ENCODE measurements around the gene ARL11.
A peak's percentile ranks its signal among the peaks of the same experiment; 100 is the strongest.
"Not testable (repeated sequence)": the region's sequence is repeated elsewhere in the genome, so short reads cannot be mapped to it uniquely, and the experiment has no call there.

The ARL11 gene

DNA sequence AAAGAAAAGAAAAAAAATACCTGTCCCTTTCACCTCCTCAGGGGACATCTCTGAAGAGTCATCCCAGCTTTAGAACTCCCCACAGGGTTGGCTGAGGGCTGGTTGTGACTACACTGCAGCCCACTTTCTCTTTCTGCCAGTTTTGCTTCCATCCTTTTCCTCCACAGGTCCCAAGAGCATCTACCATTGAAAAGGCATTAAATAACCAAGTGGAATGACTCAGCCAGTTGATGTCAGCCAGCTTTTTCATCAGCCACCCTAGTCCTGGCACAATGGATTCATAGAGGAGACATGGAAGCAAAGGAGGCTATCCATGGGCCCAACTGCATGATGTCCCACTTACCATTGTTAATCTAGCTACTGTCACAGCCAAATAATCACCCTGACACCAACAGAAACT, 33.7 kb upstream of the ARL11 start:
- TF ChIP-seq CTCF (IDR thresholded peaks at IDR 0.05; ENCODE audit: low read depth, low read length): no peak
- no peak for TF ChIP-seq EZH2phosphoT487 (IDR thresholded peaks at IDR 0.05; ENCODE audit: low read depth)
- Histone ChIP-seq H3K4me2 (ENCODE audit: low read length) (no peak overlapping the region), H4K20me1 (ENCODE audit: insufficient read depth, low read length) (no peaks in the 10 kb centered on the region), H2AFZ (ENCODE audit: low read depth, low read length) (no peak overlapping the region), H3K4me3 (ENCODE audit: low read length) (no peak overlapping the region), H3K36me3 (replicated peaks; ENCODE audit: low read depth, low read length) (no peaks in the 10 kb centered on the region), H3K27ac (ENCODE audit: low read length) (no peak overlapping the region), H3K79me2 (ENCODE audit: low read length) (no peaks in the 10 kb centered on the region), H3K9me3 (ENCODE audit: insufficient read depth, low read length) (no peaks in the 10 kb centered on the region), H3K4me1 (ENCODE audit: low read length) (no peaks in the 10 kb centered on the region), H3K9ac (ENCODE audit: low read length) (no peak overlapping the region), H3K27me3 (ENCODE audit: low read depth, low read length) (no peaks in the 10 kb centered on the region)

DNA sequence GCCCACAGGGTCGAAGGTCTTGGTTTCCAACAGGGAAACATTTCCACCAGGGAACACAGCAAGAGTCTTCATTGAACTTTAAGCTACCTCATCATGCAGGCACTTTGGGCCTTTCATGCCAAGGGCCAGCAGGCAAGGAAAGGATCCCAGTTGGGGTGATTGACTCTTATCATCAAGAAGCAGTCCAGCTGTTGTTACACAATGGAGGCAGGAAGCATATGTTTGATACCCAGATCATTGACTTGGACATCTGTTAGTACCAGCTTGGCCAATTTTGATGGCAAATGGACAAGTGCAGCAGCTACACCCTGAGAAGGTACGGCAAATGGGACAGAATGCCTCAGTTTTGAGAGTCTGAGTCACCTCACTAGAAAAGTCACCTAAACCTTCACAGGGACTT, 32.1 kb upstream of the ARL11 start:
- Histone ChIP-seq H3K27ac (ENCODE audit: low read length) (no peak overlapping the region), H3K4me2 (ENCODE audit: low read length) (no peak overlapping the region), H3K27me3 (ENCODE audit: low read depth, low read length) (no peaks in the 10 kb centered on the region), H3K79me2 (ENCODE audit: low read length) (no peaks in the 10 kb centered on the region), H3K9me3 (ENCODE audit: insufficient read depth, low read length) (no peaks in the 10 kb centered on the region), H3K9ac (ENCODE audit: low read length) (no peak overlapping the region), H3K4me1 (ENCODE audit: low read length) (no peaks in the 10 kb centered on the region), H3K4me3 (ENCODE audit: low read length) (no peak overlapping the region), H4K20me1 (ENCODE audit: insufficient read depth, low read length) (no peaks in the 10 kb centered on the region), H3K36me3 (replicated peaks; ENCODE audit: low read depth, low read length) (no peaks in the 10 kb centered on the region), H2AFZ (ENCODE audit: low read depth, low read length) (no peak overlapping the region)
- no peak for TF ChIP-seq CTCF (IDR thresholded peaks at IDR 0.05; ENCODE audit: low read depth, low read length)
- no peak for TF ChIP-seq EZH2phosphoT487 (IDR thresholded peaks at IDR 0.05; ENCODE audit: low read depth)

DNA sequence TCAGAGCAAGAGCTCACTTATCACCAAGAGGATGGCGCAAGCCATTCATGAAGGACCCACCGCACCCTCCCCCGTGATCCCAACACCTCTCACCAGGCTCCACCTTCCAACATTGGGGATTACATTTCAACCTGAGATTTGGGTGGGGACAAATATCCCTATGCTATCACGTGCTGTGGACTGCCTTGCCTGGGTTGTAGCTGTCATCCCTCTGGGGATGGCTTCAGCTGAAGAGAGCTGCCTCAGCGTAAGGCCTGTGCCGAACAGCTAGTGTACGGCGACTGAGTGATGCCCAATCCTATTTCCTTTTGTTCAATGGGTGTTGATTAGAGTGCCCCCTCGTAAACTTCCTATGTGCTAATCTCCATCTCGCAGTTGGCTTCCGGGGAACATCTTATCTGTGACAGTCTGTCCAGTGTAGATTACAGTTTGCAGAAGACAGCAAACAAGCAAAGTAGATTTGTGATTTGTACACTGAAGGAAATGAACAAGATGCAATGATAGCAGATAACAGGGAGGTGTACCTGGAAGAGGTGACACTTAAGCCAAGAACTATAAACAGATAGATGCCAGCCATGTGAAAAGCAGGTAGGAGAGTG, 31.2 kb upstream of the ARL11 start:
- H3K79me2 ChIP-seq (ENCODE audit: low read length): no peaks in the 10 kb centered on the region
- no peaks in the 10 kb centered on the region for H3K36me3 ChIP-seq (replicated peaks; ENCODE audit: low read depth, low read length)
- H3K9ac ChIP-seq (ENCODE audit: low read length): no peak overlapping the region
- no peak overlapping the region for H3K4me2 ChIP-seq (ENCODE audit: low read length)
- H2AFZ ChIP-seq (ENCODE audit: low read depth, low read length): no peak overlapping the region
- no peak overlapping the region for H3K27ac ChIP-seq (ENCODE audit: low read length)
- H3K9me3 ChIP-seq (ENCODE audit: insufficient read depth, low read length): no peaks in the 10 kb centered on the region
- H4K20me1 ChIP-seq (ENCODE audit: insufficient read depth, low read length): no peaks in the 10 kb centered on the region
- no peaks in the 10 kb centered on the region for H3K4me1 ChIP-seq (ENCODE audit: low read length)
- H3K27me3 ChIP-seq (ENCODE audit: low read depth, low read length): no peaks in the 10 kb centered on the region
- TF ChIP-seq CTCF (IDR thresholded peaks at IDR 0.05; ENCODE audit: low read depth, low read length) (no peak), EZH2phosphoT487 (IDR thresholded peaks at IDR 0.05; ENCODE audit: low read depth) (no peak)
- H3K4me3 ChIP-seq (ENCODE audit: low read length): no peak overlapping the region

DNA sequence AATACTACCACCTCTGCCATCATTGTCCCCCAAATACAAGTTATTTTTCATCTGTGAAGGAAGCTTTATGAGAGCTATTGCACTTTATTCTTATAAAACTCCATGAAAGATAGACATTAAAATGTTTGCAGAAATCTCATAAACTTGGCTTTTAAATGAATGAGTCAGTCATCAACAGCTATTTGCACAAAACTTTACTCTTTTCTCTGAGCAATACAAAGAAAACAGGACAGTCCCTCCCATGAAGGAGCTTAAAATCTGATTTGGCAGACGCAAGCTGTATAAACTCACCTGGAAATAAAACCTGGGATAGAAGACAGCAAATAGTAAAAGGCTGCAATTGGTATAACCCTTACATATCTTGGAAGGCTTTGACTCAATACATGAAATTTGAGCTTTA, 26.3 kb upstream of the ARL11 start:
- no peaks in the 10 kb centered on the region for H3K4me1 ChIP-seq (ENCODE audit: low read length)
- peak overlapping the region; percentile 42; the same call in 1 of the 2 replicates for H2AFZ ChIP-seq (ENCODE audit: low read depth, low read length)
- H3K27me3 ChIP-seq (ENCODE audit: low read depth, low read length): no peaks in the 10 kb centered on the region
- H3K4me3 ChIP-seq (ENCODE audit: low read length): no peak overlapping the region
- H3K36me3 ChIP-seq (replicated peaks; ENCODE audit: low read depth, low read length): no peaks in the 10 kb centered on the region
- no peaks in the 10 kb centered on the region for H3K9me3 ChIP-seq (ENCODE audit: insufficient read depth, low read length)
- H3K4me2 ChIP-seq (ENCODE audit: low read length): no peak overlapping the region
- no peak overlapping the region for H3K9ac ChIP-seq (ENCODE audit: low read length)
- no peaks in the 10 kb centered on the region for H4K20me1 ChIP-seq (ENCODE audit: insufficient read depth, low read length)
- no peak overlapping the region for H3K27ac ChIP-seq (ENCODE audit: low read length)
- no peaks in the 10 kb centered on the region for H3K79me2 ChIP-seq (ENCODE audit: low read length)
- TF ChIP-seq EZH2phosphoT487 (IDR thresholded peaks at IDR 0.05; ENCODE audit: low read depth): no peak
- TF ChIP-seq CTCF (IDR thresholded peaks at IDR 0.05; ENCODE audit: low read depth, low read length): no peak

DNA sequence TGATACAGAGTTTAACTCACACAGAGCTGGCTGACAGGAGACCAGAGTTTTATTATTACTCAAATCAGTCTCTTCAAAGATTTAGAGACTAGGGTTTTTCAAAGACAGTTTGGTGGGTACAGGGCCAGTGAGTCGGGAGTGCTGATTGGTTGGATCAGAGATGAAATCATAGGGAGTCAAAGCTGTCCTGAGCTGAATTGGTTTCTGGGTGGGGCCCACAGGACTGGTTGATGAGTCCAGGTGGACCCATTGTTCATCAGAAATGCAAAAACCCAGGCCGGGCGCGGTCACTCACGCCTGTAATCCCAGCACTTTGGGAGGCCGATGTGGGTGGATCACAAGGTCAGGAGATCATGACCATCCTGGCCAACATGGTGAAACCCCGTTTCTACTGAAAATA, 25.7 kb upstream of the ARL11 start:
- not testable (repeated sequence) for H3K27me3 ChIP-seq (ENCODE audit: low read depth, low read length); H3K4me3 ChIP-seq (ENCODE audit: low read length); H3K36me3 ChIP-seq (replicated peaks; ENCODE audit: low read depth, low read length); H3K4me2 ChIP-seq (ENCODE audit: low read length); H3K9me3 ChIP-seq (ENCODE audit: insufficient read depth, low read length); H3K79me2 ChIP-seq (ENCODE audit: low read length); H3K27ac ChIP-seq (ENCODE audit: low read length); H4K20me1 ChIP-seq (ENCODE audit: insufficient read depth, low read length); H3K4me1 ChIP-seq (ENCODE audit: low read length); H3K9ac ChIP-seq (ENCODE audit: low read length)
- H2AFZ ChIP-seq (ENCODE audit: low read depth, low read length): 0 out of 2 replicates have a peak overlapping the region, but pooled peaks have one; percentile 42

Data from OCI-LY3 (cell line).